Posterior vena cava (tissue), 2 donors: Measurements from ENCODE around the gene MTTP. TPM values are rescaled to one million over a fixed set of nuclear protein-coding genes. Genes with fewer than 3 reads are reported as not detected.
"Not testable (repeated sequence)": the region's sequence is repeated elsewhere in the genome, so short reads cannot be mapped to it uniquely, and the experiment has no call there.

Source experiments
- DNase-seq: peaks from one replicate; pipeline ENCODE4 v3.0.0-alpha.2; 2020; ENCODE audit warnings: low spot score
- intact Hi-C, 2 donors: fragments of 100-400 bp; cut with DNase I; formaldehyde crosslinking; loops; one replicate each; pipeline versions ENCODE4 v1.14.1 to v1.14.2; 2022 to 2023
- long read RNA-seq, 2 donors: library from polyadenylated mRNA; unstranded; transcript quantifications; one replicate each; pipeline ENCODE4 v2.0.0, GENCODE V29; 2020 to 2021
- total RNA-seq, 2 donors: library from RNA; stranded (reverse); fragmentation: NEBNext Ultra II Directional; extraction: Animal tissue kit (Norgen Biotek cat#: 25700); gene quantifications; one replicate each; pipeline ENCODE4 v1.2.1, GENCODE V29; 2021
- donor health status: DM: yes; HTN: yes; CAD: no.
- donor health status: DM: yes; HTN: yes; CAD: no.

The MTTP gene
- total RNA-seq = not detected
- long read RNA-seq, donor 1 = 0 reads
- long read RNA-seq, donor 2 = 0 reads

DNA sequence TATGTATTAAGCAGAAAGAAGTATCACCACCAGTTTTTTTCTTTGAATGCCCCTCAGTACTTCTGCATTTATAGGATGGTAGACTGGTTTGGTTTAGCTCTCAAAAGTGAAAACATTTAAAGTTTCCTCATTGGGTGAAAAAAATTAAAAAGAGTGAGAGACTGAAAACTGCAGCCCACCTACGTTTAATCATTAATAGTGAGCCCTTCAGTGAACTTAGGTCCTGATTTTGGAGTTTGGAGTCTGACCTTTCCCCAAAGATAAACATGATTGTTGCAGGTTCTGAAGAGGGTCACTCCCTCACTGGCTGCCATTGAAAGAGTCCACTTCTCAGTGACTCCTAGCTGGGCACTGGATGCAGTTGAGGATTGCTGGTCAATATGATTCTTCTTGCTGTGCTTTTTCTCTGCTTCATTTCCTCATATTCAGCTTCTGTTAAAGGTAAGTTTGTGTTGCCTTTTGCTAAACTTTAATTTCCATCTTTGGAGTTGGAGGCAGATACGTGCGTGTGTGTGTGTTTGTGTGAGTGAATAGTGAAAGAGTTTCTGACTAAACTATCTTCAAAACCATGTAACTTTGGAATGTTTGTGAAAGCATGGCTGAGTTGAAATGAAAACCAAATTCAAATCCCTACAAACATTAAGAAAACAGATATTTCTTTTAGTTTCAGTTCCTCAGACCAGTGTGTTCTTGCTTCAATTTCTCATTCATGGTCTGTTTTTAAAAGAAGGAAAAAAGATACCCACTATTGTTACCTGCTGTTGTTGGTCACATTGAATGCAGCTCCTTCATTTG, at the start of gene MTTP:
MTTP (plus strand) TSS at position 295 of the 795 bp plus-strand sequence; CDS start at position 381, 86 bp downstream.
- intact Hi-C loops = no loop called here

DNA sequence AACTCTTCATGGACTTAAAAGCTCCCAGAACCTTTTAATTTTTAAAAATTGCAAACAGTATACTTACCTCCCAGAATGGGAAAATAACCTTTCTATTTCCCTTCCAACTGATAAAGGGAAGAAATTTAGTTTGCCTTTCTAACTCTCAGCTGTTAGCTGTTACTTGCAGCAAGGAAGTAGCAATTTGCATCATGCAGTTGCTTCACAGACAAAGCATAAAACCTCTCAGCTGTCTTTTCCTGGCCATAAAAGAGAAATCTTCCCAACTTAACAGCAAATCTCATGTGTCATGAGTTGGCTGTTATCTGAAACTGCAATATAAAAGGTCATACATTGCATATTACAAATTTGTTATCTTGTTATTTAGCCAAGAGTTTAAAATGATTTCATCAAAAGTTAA, 45.4 kb upstream of the MTTP start:
- no peak for DNase-seq
- intact Hi-C loops = no loop called here

More for the DNA sequence above, at the start of gene MTTP:
- DNase-seq = no peak

DNA sequence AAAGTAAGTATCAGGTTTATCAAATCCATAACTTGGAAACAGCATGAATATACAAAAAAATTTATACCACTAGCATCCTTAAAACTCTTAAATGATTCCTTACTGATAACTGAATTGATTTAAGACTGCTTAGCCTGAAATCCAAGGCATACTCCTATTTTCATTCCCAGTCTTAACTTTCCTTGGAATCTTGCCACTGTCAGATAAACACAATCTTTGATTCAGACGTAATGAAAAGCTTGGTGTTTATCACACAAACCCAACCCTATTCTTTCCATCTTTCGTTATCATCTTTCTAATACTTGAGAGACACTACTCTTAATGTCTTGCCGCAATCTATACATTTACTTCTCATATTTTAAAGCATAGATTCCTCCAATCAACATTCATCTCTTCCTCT, 44.7 kb upstream of the MTTP start:
- intact Hi-C loops = no loop called here
- DNase-seq = no peak

DNA sequence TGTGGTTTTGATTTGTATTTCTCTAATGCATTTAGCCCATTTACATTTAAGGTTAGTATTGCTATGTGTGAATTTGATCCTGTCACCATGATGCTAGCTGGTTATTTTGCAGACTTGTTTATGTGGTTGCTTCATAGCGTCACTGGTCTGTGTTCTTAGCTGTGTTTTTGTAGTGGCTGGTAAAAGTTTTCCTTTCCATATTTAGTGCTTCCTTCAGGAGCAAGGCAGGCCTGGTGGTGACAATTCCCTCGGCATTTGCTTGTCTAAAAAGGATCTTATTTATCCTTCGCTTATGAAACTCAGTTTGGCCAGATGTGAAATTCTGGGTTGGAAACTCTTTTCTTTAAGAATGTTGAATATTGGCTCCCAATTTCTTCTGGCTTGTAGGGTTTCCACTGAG, 39.9 kb upstream of the MTTP start:
- DNase-seq, intact Hi-C loops: not testable (repeated sequence)

DNA sequence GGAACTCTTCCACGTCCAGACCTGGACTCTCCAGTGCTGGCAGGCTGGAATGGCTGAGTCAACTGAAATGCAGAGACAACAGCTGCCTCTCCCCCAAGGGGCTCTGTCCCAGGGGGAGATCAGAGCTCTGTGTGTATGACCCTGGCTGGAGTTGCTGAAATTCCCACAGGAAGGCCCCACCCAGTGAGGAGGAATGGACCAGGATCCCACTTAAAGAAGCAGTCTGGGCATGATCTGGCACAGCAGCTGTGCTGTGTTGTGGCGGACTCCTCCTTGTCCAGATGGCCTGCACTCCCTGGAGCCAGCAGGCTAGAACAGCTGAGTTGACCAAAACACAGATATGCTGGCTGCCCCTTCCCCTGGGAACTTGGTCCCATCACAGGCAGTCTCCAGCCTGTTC, 38.4 kb upstream of the MTTP start:
- DNase-seq = no peak
- intact Hi-C loops = no loop called here

DNA sequence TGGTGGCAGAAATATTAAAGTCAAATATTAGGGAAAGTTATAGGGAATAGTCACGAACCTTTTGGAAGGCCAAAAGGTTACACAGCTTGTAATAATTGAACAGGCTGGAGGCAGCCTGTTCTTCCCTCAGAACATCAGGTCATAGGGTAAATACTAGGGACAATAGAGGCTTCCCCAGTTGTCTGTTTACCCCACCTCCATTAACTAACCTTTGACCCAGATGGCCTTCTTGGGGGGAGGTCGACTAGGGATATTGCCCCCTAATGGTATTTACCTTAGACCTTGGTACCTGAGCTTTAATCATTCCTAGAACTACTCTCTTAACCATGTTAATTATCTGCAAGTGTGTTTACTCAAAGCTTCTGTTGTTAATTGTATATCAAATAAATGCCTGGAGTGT, 37.8 kb upstream of the MTTP start:
- DNase-seq = no peak
- intact Hi-C loops = no loop called here

DNA sequence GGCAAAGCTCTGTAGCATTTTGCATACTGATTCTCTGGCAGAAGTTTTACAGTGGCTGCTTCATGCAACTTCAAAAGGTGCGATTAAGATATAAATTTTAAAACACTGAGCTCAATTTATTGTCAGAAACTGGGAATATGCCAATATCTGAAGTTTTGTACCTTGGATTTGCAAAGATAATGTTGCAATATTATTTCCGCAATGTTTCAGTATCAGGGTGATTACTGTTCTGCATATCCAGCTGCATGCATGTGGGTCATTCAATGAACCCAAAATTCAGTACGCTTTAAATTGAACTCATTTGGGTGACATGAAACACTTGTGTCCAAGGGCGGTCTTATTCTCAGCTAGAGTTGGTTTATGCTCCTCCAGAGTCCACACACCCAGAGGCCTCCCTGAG, 37.0 kb upstream of the MTTP start:
- intact Hi-C loops = no loop called here
- no peak for DNase-seq

DNA sequence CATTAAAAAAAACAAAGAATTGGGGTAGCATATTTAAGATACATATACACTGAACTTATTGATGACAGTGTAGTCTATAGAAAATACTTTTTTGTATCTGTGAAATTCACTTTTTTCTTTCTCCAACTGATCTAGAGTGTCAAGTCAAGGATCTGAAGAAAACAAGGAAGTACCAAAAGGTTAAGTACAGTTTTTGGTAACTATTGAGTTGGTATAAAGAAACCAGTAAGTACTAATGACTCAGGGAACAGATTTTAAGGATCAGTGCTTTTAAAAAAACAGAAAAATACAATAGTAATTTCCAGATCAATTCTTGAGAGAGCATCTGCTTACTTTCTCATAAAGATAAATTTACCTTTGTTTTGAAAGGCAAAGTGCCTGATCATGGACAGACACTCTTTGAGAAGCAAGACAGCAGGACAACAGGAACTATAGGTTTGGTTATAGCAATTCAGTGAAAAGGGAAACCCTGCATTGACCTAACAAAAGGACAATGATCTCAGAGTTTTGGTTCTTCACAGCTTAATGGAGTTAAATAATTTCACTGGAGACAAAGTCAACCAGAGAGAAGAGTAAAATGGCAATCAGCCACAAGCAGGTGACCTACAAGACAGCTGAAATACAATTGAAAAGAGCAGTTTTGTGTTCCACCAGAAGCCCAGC, 34.2 kb upstream of the MTTP start:
- no peak for DNase-seq
- intact Hi-C loops = no loop called here

DNA sequence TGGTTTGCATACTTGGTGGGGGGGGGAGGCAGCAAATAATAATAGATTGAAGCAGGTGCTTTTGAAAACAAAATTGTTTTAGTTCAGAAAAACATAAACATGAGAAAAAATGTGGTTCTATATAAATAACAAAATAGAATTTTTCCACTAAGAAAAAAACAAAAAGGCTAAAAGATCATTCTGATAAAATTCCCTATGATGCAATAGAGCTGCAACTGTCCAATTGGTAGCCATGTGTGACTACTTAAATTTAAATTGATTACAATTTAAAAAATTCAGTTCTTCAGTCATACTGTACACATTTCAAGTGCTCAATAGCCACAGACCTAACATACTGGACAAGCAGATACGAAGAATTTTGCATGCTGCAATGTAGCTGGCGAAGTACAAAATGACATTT, 21.8 kb upstream of the MTTP start:
- intact Hi-C loops = no loop called here
- DNase-seq = no peak

DNA sequence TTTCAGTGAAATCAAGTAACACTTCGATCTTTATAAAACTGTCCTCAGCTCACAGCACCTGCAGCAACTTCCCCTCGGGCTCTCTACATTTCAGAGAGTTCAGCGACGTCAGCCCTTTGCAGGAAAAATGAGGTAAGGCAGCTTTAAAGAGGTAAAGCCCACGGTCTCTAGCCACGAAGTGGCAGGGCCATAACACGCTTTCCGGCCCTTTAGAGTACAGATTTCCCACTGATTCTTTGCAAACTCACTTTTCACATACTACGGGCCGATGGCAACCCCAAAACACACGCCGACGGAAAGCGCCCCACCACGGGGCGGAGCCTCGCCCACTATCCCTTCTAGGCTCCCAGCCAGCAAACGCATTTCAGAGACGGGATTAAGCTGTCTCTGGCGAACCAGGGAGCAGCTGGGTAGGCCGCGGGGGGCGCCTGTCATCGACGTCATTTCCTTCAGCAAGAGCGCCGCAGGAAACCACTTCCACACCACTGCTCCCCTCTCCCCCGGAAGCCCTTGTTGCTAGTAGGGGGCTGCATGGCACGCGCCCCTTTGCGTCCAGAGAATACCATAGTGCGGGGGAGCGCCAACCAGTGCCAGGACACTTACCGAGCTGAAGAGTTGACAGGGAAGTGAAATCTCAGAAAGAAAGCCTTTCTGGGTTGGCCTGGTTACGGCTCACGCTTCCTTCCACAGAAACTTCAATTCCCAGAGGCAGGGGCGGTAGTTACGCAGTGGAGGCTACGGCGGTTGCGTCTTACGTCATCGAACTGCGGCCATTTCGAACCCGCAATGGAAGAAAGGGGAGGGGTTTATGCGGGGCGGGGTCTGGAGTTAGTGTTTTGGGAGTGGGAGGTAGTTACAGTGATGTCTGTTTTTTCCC, 11.1 kb upstream of the MTTP start, which contains the start of gene TRMT10A:
TRMT10A (minus strand) TSS at position 730 of the 877 bp plus-strand sequence. CDS start 4,701 bp downstream, outside the sequence.
- DNase-seq = peak; percentile 99
- intact Hi-C loops = no loop called here

DNA sequence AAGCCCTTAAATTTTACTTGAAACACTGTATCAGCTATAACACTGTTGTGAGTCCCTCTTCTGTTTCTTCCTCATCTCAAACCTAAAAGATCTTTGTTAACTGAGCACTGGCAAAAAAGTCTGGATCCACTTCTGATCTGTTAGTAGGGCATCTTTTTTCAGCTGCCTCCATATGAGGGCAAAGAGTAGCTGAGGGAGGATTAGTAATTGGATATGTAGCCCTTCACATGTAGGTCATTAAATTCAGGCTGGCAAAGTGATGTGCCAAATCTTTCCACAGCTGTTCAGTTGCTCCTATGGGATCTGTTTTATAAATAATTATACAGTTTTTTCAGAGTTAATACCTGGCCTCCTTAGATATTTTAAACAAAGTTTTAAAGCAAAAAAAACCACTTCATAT, 9.7 kb upstream of the MTTP start:
- intact Hi-C loops = no loop called here
- DNase-seq = no peak

DNA sequence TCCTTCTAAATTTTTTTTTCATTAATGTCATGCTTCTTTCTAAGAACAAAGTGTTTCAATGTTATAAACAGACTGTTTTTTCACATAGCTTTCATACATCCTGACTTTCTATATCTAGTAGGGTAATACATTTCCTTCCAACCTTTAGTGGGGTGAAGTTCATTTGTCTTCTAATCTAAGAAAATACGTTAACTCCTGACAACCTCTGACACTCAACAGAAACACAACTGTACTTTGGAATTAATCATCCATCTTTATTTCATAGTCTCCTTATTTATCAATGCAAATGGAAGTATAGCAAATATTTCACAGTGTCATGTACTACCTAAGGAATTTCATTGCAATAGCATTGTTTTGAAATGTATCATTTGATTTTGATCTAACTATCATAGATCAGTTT, 2.7 kb upstream of the MTTP start:
- intact Hi-C loops = no loop called here
- DNase-seq = no peak

DNA sequence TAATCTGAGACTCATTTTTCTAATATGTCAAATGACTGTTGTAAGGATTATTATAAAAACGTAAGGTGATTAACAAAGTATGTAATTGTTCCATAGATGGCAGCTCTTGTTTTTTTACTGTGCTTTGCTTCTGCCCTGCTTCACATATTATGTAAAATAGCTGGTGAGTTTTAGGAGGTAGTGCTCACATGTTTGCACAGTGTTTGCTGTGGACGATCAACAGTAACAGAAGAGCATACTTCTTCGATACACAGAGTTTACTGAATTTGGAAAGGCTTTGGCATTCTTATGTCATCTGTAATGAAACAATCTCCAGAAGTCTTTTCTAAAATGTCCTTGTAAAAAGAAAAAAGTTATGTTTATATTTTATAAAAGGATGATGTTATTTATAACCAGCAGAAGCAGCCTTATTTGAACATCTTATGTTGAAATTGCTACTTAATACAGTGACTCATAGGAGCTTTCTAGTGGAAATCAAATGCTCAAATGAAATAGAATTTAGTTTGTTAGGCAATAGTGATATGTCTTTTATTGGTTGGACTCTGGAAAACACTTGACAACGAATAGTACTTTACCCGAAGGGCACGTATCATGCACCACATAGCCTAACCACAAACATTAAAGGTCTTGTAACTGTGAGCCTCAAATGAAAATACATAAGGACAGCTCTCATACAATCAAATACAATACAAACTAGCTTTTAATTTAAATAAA, 1.9 kb upstream of the MTTP start:
- intact Hi-C loops = no loop called here
- DNase-seq = no peak

DNA sequence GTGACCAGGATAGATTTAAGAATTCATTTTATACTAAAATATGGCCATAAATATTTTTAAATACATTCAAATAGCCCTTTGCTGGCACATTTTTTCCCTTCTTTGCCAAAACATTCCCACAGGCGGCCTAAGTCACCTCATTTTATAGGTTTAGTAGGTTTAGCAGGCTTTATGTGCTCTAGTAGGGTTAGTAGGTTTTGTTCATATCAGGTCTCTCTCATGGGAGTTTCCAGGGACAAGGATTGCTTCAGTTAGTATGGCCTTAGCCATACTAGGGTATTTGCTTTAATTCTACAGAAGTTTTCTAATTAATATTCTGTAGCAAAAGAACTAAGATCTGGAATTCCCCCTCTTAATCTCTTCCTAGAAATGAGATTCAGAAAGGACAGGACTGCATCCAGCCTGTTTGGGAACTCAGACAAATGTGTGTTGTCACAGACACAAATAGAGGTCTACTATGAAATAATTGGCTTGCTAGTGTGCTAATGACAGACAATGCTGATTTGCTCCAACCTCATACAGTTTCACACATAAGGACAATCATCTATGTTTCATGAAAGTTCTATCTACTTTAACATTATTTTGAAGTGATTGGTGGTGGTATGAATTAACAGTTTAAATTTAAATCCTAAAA, 772 bp upstream of the MTTP start:
- no peak for DNase-seq
- intact Hi-C loops = no loop called here

DNA sequence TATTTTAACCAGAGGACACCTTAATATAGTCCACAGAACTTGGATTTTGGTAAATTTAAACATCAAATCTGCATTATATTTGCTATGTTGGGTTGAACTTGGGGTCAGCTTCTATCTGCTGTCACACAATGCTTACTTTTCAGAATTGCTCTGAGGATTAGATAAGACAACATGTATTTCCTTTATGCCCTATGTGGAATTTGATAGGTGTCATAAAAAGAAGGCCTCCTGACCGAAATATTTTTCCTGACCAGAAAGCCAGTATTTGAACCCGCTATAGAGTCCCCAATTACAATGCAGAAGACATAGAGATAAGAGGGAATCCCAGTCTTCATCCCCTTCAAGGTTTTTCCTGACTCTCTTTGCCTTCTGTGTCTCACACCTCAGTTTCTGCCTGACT, 4.1 kb downstream of the MTTP start:
- intact Hi-C loops = no loop called here
- no peak for DNase-seq

DNA sequence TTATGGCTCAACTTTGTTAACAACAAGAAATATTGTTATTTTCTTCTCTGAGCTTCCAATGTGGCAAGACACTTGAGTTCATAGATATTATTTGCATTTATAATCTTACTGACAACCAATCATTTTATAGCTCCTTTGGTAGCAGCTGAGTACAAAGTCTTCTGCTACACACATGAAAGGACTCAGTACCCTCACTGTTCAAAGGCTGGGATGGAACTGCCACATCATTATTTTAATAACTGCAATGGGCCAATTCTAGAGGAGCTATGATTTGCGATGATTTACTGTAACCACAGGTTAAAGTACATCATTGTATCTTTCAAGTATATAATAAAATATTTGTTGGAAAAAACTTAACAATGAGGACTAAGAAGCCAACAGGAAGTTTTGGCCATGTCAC, 10.9 kb downstream of the MTTP start:
- intact Hi-C loops = no loop called here
- DNase-seq = no peak

DNA sequence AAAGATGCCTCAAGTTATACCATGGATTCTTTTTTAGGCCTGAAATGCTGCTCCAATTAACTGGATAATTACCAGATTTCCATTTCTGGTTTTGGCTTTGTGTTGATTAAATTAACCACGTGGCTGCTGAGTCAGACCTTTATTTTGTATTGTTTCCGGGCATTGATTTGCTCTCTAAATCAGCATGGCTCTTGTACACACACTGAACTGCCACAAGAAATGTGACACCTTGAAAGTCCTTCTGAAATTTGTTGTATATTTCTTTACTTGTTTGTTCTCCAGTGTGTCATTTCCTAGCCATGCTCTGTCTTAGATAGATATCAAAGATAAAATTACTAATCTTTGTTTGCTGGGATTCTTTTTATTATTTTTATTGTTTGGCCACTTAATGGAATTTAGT, 11.7 kb downstream of the MTTP start:
- no peak for DNase-seq
- intact Hi-C loops = loop anchor here in 1 of 2 donors (2.0 kb wide), 1 partner anchor 76 kb away; no protein-coding TSS in a partner anchor

DNA sequence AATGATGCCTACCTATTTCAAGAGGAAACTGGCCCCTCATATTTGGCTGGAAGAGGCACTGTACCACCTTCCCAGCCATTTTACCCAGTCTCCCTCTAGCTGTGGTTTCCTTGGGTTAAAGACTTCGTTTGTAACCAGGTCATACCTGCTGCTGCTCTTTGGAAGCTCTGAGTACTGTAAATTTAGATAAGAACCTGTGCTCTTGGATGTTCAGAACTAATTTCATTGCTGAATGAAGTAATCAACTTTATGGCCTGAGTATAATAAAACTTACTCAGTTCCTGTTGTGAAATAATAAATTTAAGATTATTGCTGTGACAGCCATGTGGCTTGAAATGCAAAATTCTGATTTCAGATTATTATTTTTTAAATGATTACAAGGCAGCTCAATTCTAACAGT, 12.2 kb downstream of the MTTP start:
- DNase-seq = no peak
- intact Hi-C loops = loop anchor here in 1 of 2 donors (2.0 kb wide), 1 partner anchor 76 kb away; no protein-coding TSS in a partner anchor

DNA sequence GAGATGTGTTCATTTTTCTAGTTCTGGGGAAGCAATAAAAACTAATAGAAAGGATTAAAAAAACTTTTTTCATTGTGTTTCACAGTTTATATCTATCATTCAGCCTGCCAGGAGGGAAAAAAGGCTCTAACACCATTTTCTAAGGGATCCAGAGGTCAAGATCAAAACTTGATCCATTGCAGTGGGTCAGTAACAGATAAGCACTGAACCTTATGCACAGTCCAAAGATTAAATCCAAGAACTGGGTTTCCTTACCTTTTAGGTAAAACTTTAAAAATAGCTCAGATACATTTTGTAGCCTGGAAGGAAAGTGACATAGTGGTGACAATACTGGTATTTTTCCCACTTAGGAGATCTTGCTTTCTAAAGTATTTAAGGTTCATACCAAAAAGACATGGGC, 12.7 kb downstream of the MTTP start:
- no peak for DNase-seq
- intact Hi-C loops = loop anchor here in 1 of 2 donors (2.0 kb wide), 1 partner anchor 75 kb away; no protein-coding TSS in a partner anchor
